ENCODE data around the gene JARID2.

JARID2 gene

GRCh38 chr6:15555101-15556038 is 309.5 kb downstream of the JARID2 start:
- DNase-seq = no peak

DNA sequence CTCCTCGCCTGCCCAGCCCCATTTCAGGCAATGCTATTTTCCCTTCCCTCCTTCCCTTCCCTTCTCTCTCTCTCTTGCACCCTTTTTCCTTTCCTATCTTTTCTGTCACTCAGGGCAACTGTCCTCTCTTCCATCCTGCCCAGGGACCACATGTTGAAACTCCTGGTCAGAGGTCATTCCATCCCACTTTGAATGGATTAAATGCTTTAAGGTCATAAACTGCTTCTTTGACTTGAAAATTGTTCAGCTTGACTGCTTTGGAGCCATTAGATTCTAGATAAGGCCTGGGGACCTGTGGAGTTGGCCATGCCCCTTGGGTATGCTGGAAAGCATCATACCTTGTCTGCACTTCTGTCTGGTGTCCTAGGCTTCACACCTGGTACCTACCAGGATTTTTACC is 310.8 kb downstream of the JARID2 start:
- DNase-seq = no peak

- no peak for DNase-seq
Measured at GRCh38 chr6:15557174-15557573, 311.3 kb downstream of the JARID2 start.

DNA sequence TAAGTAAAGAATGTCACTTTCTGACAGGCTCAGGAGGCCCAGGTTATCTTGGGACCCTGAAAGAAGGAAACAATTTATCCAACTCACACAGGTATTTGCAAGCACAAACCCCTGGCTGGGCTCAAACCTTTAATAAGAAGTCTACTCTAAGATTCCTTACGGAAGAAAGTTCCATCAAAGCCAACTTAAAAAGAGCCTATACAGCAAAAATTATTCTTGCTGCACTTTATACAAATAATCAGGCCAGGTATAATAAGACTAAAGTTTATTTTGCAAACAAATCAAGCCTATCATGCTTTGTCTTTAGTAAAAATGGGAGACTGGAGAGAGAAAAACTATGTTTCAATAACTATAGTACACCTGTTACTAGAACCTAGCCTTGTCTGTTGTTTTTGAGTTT is 314.8 kb downstream of the JARID2 start:
- no peak for DNase-seq

GRCh38 chr6:15561447-15562199 is 315.8 kb downstream of the JARID2 start:
- DNase-seq = no peak

GRCh38 chr6:15562977-15563376 is 317.1 kb downstream of the JARID2 start:
- DNase-seq = no peak

- no peak for DNase-seq
Measured at GRCh38 chr6:15569035-15569995, 323.4 kb downstream of the JARID2 start.

- no peak for DNase-seq
Measured at GRCh38 chr6:15570171-15570570, 324.3 kb downstream of the JARID2 start.

Measured in central memory CD4-positive, alpha-beta T cell (primary cell).